ENCODE measurements around the gene TEX261.
A peak's percentile ranks its signal among the peaks of the same experiment; 100 is the strongest.

TEX261 gene

DNA sequence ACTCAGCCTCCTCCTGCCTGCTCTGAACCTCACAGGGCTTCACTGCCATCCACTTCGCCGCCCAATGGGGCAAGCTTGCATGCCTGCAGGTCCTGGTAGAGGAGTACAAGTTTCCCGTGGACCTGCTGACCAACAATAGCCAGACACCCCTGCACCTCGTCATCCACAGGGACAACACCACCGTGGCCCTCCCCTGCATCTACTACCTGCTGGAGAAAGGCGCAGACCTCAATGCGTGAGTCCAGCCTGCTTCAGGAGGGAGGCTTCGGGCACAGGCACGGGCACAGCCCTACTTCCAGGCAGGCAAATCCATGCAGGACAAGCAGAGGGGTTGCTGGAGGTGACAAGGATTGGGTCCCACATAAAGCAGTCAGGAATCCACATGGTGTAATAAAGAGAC, 15.0 kb downstream of the TEX261 start:
- no peak for DNase-seq

DNA sequence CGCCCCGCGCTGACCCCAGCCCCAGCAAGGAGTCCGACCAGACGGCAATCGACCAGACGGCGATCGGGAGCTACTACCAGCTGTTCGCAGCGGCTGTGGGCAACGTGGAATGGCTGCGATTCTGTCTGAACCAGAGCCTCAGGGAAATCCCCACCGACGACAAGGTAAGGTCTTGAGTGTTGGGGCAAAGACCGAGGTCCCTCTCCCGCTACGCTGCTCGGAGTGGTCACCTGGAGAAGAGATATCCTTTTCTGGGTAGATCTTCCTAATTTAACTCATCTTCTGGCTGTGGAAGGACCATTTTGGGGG, 15.5 kb downstream of the TEX261 start:
- no peak for DNase-seq

DNA sequence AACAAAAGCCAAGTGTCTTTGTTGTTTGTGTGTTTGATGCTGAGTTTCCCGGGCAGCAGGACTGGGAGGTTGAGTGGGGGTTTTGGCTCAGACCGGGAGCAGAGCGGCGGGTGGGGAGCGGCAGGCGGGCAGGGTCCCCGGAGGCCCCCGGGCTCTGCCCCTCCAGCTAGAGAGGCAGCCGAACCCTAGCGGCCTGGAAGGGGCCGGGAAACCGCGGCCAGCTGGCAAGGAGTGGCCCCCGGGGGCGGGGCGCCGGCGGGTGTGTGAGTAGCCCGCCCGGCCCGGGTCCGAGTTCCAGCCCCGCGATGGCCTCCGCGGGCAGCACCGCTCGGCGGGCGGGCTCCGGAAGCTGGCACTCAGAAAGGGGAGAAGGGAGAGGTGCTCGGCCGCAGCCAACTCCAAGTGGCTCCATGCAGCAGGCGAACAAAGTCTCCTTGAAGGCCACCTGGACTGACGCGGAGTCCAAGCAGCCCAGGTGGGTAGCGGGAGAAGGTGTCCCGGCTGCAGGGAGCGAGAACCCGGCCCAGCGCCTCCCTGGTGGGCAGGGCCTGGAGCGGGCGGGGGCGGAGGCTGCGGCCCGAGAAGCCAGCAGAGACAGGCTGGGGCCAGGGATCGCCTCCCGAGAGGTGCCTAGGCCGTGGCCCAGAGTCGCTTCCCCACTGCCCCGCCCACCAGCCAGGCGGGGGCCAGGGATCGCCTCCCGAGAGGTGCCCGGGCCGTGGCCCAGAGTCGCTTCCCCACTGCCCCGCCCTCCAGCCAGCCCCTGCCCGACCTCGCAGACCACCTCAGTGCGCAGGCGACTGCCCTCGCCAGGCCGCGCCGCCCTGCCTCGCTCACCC, 16.1 kb downstream of the TEX261 start, which contains the start of gene ANKRD53:
ANKRD53 (plus strand) TSS at position 290 of the 839 bp plus-strand sequence; CDS start at position 306, 16 bp downstream.
- peak; percentile 16 for DNase-seq

DNA sequence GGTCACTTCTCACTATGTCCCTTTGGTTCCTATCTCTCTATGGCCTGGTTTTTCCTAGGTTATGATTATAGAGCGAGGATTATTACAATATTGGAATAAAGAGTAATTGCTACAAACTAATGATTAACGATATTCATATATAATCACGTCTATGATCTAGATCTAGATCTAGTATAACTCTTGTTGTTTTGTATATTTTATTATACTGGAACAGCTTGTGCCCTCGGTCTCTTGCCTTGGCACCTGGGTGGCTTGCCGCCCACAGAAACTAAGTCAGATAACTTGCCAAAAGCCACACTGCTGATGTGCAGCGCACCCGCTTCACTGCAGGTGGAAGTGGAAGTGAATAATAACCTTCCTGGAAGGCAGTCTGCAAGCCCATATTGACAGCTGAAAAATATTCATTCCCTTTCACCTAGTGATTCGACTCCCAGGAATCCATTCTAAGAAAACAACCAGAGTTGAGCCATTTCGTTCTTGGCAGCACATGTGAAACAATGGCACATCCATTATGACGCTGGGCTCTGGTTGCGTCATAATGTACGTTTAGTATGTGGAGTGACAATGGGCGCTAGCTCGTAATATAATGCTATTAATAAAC, 17.0 kb downstream of the TEX261 start:
- DNase-seq = peak; percentile 24

DNA sequence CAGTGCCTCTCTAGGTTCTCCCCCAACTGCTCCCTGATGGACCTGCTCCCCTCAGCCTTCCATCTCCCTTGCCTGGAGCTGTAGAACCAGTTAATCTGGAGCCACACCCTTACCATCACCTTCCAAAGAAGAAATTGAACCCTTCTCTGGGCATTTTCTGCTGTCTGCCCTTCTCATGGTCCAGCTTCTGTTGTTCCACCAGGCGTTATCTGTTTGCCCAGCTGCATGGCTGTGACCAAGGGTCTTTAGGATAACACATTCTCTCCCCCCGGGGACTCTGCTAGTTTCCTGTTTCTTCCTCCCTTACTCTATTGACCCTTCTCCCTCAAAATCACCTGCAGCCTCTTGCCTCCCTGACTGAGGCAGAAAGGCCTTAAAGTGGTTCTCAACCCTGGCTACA, 19.4 kb downstream of the TEX261 start:
- no peak for DNase-seq

DNA sequence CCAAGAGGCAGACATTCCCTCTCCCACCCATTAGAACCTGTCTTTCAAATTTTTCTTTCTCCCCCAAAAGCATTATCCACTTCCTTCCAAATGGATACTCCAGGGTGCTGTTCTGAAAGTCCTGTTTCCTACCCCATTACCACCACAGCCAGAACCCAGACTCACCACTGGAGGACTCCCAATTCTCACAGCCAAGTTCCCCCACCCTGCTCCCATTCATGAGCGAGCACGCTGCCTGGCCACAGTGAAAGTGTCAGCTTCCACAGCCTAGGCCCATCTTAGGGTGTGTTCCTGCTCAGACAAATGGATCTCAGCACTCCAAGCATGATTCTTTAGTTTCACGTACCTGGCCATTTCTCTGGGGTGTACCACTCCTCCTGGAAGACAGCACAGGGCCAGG, 20.1 kb downstream of the TEX261 start:
- no peak for DNase-seq

DNA sequence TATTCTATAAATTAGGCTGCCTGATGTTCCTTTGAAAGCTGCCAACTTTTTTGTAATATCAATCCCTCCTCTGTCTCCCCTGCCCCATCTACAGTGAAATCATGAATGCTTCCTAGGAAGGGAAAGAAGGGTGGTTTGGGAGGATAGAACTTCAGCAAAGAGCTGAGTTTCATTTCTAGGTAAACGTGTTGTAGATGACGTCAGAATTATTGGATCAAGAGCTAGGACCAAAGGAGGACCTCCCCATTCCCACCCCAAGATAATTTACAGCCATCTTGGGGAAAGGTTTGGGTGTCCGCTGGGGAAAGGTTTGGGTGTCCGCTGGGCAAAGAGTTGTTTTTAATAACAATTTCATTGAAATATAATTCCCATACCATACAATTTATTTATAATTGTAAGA, 27.5 kb downstream of the TEX261 start:
- DNase-seq = no peak

DNA sequence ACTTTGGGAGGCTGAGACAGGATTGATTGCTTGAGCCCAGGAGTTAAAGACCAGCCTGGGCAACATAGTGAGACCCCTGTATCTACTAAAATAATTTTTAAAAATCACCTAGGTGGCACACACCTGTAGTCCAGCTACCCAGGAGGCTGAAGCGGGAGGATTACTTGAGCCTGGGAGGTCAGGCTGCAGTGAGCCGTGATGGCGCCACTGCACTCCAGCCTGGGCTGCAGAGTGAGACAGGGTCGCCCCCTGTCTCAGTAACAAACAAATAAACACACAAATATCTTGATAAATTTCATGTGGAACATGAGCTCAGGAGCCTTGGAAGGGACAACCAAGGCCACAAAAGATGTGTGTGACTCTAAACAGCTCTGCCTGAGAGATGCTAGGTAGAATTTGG, 28.0 kb downstream of the TEX261 start:
- DNase-seq = no peak

DNA sequence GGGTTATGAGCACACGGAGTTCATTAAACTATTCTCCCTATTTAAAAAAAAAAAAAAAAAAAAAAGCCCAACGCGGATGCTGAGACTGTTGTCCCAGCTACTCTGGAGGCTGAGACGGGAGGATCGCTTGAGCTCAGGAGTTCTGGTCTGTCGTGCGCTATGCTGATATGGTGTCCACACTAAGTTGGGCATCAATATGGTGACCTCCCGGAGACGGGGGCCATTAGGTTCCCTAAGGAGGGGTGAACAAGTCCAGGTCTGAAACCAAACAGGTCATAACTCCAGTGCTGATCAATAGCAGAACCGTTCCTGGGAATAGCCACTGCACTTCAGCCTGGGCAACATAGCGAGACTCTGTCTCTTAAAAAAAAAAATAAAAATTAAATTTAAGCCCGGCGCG, 29.2 kb downstream of the TEX261 start:
- DNase-seq = no peak

DNA sequence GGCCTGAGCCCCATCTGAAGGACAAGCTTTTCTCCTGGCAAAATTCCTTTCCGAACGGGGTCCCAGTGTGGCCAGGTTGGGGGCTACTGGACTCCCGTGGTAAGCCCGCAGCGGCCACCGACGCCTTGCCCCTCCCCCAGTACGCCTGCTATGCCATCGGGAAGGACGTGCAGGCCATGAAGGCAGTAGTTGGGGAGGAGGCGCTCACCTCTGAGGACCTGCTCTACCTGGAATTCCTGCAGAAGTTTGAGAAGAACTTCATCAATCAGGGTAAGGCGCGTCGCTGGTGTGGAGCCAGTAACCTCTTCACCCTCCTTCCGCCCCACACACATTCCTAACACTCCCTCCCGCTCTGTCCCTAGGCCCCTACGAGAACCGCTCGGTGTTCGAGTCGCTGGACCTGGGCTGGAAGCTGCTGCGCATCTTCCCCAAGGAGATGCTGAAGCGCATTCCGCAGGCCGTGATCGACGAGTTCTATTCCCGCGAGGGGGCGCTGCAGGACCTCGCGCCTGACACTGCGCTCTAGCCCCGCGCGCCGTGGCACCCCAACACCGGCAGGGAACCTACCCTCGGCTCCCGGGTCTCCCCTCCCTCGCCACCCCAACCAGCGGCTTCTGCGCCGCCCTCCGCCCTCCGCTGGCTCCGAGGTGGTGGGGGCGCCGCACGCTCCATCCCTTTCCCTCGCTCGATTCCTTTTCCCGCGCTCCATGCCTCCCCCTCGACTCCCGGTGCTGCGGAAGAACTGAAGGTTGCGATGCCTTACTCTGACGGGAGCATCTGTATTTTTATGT, 29.9 kb downstream of the TEX261 start:
- DNase-seq = peak; percentile 86

DNA sequence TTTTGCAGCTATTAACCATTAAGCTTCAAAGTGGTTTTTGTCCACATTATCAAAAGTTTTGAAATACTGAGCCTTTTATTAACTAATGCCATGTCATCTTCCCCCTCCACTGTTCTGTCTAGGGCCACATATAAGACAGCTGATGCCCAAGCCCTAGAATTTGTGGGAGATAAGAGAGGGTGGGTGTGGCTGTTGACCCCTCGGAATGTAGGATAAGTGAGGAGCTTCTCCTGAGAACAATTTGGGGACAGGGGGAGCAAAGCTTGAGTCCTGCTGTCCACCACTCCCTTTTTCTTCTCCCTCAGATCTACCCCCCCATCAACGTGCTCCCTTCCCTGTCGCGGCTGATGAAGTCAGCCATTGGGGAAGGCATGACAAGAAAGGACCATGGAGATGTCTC, 30.5 kb downstream of the TEX261 start:
- DNase-seq = no peak

DNA sequence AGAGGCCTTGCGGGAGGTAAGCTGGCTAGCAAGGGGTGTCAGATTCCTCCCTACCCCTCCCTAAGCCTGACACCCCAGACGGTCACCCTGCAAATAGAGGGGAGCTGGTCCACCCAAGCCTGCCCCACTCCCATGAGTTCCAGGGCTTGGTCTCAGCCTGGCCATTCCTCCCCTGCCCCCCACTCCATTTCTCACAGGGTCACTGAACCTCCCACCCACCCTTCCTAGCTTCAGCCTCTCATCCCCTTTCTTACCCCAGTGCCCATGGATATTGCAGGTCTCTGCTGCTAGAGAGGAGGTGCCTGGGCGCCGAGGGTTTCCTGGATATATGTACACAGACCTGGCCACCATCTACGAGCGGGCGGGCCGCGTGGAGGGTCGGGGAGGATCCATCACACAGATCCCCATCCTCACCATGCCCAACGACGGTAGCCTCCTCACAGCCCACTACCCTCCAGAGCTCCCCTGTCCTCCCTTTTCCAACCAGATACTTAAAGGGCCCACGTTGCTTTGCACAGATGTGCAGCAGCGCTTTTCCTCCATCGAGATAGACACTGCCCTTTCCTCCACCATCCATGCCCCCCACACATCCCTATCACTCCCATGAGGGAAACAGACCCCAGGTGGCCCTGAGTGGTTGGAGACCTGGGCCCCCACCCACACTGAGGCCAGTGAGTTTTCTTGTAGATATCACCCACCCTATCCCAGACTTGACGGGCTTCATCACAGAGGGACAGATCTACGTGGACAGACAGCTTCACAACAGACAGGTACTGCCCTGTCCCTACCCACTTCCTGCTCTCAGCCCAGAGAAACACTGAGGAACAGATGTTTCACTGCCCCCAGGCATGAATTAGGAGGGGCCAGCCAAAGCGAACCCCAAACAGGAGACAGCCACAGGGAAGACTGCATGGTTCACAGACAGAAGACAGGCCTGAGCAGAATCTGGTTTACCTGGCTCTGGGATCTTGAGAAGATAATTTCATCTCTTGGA, 31.5 kb downstream of the TEX261 start:
- no peak for DNase-seq

DNA sequence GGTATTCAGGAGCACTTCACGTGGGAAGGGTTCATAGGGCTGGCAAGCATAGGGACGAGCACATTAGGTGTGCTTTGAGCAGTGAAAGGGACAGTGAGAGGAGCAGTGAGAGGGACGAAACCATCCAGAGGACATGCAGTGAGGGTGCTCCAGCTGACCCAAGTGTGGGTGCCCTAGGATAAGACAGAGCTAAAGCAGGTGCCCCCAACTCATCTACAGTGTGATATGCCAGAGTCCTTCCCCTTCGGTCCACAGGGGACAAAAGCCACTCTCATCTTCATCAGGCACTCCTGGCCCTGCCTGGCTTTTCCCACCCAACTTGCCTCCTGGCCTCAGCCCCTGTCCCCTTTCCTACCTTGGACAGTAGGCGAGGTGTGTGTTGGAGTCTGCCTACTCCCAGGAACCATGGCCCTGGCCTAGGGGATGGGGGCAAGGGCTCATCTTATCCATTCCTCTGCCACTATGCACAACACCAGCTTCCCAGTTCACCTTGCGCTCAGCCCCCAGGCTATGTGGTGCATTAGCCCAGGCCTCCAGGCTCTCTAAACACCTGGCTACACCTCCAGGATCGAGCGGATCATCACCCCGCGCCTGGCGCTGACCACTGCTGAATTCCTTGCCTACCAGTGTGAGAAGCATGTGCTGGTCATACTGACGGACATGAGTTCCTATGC, 32.3 kb downstream of the TEX261 start:
- DNase-seq = no peak

DNA sequence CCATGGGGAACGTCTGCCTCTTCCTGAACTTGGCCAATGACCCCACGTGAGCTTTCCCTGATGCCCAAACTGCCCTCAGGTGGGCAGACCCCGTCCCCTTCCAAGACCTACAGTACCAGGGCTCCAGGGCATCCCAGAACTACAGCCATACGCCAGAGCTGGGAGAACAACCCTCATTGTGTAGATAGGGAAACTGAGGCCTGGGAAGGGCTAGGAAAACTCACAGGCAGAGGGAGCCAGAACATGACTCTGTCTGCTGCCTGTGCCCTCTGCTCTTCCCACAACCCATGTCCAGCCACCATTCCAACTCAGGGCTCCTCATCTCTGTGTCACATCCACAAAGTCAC, 33.1 kb downstream of the TEX261 start:
- DNase-seq = no peak

DNA sequence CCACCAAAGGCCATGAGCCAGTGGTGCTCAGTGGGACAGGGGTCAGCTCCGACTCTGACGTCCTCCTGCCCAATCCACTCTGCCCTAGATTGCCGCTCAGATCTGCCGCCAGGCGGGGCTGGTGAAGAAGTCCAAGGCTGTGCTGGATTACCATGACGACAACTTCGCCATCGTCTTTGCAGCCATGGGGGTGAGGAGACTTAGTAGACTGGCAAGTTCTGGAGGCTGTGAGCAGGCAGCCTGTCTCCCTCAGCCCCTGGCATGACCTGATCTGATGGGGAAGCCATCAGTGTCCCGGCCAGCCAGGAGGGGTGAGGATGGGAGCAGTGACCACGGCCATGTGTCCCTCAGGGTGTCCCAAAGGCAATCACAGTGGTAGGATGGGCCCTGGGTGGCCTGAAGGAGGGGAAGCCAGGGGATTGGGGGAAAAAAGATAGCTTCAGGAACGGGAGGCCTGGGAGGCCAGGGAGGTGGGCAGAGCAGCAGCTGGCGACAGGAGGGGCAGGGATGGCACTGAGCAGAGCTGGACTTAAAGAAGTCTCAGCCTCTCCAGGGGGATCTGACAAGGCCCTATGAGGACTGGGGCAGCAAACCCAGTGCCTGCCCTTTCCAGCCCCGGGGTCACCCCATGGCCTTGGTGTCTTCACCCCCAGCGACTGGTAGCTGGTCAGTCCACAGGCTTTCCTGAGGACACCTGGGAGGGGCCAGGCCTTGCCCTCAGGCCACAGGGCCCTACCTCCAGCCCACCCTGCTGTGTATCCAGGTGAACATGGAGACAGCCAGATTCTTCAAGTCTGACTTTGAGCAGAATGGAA, 33.6 kb downstream of the TEX261 start:
- DNase-seq = no peak

DNA sequence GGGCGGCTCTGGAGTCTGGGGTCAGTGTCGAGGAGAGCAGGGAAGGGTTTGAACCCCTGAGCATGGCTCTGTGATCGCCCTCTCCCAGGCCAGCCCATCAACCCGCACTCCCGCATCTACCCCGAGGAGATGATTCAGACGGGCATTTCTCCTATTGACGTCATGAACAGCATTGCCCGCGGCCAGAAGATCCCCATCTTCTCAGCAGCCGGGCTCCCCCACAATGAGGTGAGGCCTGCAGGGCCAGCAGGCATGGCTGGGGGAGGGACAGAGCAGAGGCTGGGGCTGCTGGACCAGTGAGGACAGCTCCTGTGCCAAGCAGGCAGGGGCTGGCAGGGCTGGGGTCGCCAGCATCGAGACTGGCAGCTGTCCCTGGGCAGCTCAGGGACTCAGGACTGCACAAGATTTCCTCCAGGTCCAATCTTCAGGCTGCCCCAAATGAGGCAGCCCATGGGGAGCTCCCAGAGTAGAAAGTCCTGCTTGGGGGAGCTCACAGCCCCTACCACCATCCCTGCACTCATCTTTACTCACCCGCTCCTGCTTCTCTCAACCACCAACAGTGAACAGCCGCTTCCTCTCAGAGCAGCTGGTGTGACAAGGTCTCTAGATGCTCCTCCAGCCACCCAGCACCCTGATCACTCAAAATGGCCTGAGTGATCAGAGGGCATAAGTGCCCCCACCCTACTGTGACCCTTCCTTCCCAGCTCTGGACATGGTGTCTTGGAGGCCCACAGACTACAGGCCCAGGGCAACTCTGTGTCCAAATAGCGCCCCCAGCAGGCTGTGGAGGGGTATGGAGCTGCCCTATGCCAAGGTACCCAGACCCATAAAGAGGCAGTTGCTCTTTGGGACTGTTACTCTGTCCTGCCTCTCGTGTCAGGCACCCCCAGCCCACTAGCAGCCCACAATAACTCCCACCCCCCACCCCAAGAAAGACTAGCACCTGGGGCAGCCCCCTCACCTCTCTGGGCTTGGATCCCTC, 34.5 kb downstream of the TEX261 start:
- no peak for DNase-seq

DNA sequence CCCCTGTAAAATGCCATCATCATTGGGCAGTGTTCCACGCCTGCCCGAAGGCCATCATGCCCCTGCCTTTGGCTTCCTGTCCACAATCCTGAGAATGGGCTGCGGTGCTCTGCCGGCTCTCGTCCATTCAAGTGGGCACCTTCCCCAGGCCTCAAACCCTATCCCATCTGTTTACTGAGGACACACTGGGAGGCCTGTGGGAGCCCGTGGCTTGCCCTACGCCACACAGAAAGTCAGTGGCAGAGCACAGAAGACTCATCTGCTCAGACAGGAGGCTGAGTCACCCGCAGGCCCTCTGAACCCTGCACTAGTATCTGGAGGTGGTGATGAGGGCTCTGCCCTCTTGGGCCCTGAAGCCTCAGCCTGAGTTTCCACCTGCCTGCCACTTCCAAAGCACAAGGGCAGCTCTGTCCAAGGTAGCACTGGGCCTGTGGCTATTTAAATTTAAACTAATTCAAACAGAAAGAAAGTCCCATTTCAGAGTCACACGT, 35.4 kb downstream of the TEX261 start:
- DNase-seq = no peak

DNA sequence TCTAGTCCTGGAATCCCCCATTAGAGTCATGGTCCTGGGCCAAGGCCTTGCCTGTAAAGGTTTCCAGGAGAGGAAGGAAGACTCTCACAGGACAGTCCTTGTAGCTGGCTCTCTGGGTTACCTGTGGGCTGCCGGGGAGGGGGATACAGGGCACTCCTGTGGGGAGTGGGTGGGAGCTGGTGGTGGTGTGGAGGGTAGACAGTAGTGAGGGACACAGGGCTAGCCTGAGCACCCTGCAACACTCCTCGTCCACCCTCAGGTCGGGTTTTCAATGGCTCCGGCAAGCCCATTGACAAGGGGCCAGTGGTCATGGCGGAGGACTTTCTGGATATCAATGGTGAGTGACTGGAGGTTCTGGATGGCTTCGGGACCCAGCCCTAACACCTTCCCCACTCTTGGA, 35.9 kb downstream of the TEX261 start:
- DNase-seq = no peak

DNA sequence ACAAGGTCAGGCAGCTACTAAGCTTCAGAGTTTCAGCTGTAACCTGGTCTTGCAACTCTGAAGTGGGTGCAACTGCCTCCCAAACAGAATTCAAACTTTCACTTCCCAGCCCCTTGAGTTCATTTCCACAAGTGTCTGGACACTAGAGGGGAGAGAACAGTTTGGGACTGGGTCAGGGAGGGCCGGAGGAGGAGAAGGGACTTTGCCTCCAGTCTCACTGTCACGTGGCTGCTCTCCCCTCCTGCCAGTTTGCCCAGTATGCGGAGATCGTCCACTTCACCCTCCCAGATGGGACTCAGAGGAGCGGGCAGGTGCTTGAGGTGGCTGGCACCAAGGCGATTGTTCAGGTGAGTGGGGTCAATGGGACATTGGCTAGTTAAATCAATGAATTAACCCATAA, 36.9 kb downstream of the TEX261 start:
- no peak for DNase-seq

DNA sequence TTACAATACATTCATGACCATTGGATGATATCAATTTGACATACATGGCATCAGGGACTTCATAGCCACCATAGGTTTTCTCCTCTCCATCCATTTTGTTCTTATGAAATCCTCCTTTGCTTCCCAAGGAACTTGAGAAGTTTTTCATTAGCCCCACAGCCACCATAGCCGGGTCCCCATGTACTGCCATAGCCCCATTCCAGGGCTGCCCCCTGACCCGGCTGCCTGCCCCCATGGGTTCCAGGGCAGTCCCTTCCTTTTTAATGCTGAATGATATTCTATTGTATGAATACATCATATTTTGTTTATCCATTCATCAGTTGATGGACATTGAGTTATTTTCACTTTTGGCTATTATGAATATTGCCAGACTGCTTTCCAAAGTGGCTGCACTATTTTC, 38.5 kb downstream of the TEX261 start:
- no peak for DNase-seq

Measured in CD4-positive, alpha-beta T cell treated with Interleukin-12 subunit alpha and Interleukin-12 subunit beta, for 1 hour (primary cell).